ENCODE data around the gene GAS6. TPM values are rescaled to one million over a fixed set of nuclear protein-coding genes. Genes with fewer than 3 reads are reported as not detected.

GAS6 gene
- polyA plus RNA-seq, 4 donors = 23.6 to 57.1 (median 29.3) TPM

GRCh38 chr13:113854238-113855011 lies 9.5 kb downstream of the GAS6 start:
- DNase-seq (ENCODE audit: low read depth in 4 of 4, low spot score in 3 of 4) = no peak

- DNase-seq (ENCODE audit: low read depth in 4 of 4, low spot score in 3 of 4) = no peak
Observed at GRCh38 chr13:113853518-113854237, 10.2 kb downstream of the GAS6 start.

DNA sequence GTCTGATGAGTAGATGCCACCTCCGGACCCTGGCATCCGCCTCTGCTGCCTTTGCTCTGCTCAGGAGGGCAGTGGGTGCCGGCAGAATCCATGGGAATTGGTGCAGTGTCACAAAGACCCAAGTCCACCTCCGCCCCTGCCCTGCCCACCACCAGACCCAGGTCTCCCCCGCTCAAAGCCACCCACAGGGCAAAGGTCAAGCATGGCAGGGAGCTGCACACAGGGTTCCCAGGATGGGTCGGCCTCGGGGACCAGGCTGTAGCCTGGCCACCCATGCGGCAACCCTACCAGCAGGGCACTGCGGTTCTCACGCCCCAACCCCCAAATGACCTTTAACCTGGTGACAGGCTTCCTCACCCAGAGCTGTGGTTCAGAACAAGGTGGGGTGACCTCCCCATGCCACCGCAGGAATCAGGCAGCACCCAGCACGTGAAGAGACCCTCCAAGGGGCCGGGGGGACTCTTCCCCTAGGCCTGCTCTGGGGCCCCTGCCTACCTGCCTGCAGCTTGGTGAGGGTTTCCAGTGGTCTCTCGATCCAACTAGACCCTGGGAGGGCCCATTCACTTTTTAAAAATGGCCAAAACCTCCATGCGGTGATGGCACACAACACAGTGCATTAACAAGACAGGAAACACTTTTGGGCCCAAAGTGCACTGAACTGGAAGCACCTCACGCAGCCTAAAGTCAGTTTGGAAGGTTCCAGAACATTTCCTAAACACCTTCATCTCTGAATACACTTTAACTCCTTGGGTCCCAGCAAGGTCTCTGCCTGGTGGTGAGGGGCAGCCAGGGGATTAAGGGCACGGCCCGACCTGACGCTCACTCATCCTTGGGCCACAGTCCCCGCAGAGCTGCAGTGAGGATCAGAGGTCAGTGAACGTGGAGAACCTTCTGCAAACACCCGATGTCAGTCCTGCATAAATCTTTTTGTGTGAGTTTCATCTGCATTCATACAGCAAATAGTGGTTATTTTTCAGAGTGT lies 11.0 kb downstream of the GAS6 start:
- DNase-seq (ENCODE audit: low read depth in 4 of 4, low spot score in 3 of 4) = no peak

DNA sequence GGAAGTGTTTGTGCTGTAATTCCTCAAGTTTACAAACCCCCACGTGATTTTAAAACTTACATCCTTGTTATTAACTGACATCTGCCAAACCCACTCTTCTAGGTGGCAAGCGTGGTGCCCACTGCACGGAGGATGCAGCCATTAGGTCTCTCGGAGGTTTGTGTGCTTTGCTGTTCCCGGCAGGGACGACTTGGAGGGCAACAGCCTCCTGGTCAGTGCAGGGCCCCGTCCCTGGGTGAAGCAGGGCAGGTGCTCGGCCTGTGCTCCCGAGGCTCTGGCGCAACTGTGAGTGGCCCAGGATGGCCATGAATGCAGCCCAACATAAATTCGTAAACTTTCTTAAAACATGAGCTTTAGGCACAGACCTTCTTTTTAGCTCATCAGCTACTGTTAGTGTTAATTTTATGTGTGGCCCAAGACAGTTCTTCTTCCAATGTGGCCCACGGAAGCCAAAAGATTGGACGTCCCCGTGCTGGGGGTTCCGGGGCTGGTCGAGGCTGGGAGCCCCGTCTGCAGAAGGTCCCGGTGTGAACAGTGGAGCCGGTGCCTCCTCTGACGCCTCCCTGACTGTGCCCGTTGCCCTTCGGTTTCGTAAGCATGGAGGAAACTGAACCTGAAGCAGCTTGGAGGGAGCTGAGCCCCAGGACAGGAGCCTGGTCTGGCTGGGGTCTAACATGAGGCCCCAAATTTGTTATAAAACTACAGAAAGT lies 11.9 kb downstream of the GAS6 start:
- DNase-seq (ENCODE audit: low read depth in 4 of 4, low spot score in 3 of 4) = no peak

- DNase-seq (ENCODE audit: low read depth in 4 of 4, low spot score in 3 of 4) = no peak
Observed at GRCh38 chr13:113851480-113851803, 12.4 kb downstream of the GAS6 start.

DNA sequence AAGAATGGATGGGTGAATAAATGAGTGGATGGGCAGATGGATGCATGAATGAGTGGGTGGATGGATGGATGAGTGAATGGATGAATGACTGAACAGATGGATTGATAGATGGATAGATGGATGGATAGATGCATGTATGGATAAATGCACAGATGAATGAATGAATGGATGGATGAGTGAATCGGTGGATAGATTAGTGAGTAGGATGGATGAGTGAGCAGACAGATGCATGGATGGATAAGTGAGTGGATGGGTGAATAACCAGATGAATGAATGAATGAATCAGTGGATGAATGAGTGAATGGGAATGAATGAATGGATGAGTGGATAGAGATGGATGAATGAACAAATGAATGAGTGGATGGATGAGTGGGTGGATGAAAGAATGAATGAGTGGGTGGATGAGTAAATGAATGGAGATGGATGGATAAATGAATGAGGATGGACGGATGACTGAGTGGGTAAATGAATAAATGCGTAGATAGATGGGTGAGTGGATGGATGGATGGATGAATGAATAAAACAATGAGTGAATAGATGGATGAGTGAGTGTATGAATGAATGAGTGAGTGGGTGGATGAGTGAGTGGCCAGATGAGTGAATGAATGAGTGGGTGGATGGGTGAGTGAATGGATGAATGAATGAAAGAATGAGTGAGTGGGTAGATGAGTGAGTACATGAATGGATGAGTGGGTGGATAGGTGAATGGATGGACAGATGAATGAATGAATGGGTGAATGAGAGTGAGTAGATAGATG lies 13.0 kb downstream of the GAS6 start:
- no peak for DNase-seq (ENCODE audit: low read depth in 4 of 4, low spot score in 3 of 4)

DNA sequence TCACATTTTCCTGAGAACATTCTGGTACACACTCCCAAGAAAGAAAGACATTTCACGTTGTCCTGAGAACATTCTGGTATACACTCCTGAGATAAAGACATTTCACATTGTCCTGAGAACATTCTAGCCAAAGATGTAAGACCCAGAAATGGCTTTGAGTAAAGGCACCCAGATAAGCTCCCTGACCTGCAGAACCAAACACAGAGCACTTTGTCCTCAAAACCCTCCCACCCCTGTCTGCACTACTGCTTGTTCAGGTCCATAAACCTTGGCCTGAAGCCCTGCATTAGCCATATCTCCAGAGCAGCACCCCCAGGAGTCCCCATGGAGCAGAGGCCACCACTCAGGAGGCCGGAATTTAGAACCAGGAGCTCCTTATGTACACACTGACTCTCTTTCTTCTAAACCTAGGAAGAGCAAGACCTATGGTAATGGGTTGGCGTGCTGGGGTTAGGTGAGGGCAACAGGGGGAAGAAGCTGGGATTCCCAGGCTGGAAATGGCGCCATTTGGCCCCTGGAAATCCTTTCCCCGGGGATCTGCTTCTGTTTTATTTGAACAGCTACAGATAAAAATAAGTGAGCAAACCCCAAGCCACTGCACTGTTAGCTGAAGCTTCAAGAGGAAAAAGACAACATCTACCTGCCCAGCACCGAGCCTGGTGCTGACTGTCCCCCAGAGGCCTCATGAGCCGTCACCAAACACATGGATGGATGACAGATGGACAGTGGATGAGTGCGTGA lies 13.7 kb downstream of the GAS6 start:
- DNase-seq (ENCODE audit: low read depth in 4 of 4, low spot score in 3 of 4) = no peak

- no peak for DNase-seq (ENCODE audit: low read depth in 4 of 4, low spot score in 3 of 4)
Observed at GRCh38 chr13:113849546-113849945, 14.3 kb downstream of the GAS6 start.

DNA sequence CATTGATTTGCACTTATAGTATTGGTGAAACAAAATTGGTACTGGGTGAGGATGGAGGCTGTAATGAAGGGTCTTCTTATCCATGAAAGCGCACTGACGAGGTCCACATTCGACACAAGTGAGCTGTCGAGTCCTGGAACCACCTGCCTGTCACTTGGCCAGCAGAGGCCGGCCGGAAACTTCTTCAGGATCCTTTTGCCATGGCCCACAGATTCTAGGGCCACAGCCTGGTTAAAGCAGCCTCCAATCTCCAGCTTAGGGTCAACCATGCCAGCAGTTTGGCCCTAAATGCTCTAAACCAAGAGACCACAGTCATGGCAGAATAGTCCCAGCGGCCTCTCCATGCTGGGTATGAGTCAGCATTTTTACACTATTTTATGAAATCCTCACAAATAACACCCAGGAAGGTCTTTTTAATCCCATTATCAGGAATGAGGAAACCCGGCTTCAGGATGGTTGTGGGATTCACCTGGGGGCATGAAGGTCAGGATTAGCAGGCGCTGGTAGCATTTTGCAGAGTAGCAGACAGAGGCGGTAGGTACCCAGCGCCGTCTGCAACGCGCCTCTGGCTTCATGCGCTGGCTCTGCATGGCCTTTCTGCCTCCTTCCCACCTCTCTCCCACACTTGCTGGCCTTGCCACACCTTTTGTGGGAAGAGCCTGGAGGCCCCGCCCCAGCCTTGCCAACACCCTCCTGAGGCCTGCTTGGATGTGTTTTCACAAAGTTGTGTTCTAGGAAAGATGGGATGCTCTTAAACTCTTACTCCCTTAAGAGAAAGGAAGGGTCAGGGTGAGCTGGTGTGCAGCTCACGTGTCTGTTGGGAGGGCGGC lies 15.2 kb downstream of the GAS6 start:
- DNase-seq (ENCODE audit: low read depth in 4 of 4, low spot score in 3 of 4) = no peak

DNA sequence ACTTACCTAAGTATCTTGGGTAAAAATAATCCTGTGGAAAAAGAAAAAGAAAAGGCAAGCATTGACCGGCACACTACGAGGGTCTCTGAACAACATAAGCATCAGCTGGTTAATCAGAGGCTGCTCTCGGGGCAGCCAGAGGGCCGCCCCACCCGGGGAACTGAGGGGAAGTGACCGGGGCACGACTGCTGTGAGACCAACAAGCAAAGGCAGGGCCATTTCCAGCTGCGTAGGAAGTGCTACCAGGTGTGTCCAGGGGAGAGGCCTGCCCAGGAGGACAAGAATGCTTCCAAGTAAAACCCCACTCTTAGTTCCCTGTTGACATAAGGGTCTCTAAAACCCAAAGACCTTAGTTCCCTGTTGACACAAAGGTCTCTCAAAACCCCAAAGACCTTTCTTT lies 15.9 kb downstream of the GAS6 start:
- DNase-seq (ENCODE audit: low read depth in 4 of 4, low spot score in 3 of 4) = no peak

DNA sequence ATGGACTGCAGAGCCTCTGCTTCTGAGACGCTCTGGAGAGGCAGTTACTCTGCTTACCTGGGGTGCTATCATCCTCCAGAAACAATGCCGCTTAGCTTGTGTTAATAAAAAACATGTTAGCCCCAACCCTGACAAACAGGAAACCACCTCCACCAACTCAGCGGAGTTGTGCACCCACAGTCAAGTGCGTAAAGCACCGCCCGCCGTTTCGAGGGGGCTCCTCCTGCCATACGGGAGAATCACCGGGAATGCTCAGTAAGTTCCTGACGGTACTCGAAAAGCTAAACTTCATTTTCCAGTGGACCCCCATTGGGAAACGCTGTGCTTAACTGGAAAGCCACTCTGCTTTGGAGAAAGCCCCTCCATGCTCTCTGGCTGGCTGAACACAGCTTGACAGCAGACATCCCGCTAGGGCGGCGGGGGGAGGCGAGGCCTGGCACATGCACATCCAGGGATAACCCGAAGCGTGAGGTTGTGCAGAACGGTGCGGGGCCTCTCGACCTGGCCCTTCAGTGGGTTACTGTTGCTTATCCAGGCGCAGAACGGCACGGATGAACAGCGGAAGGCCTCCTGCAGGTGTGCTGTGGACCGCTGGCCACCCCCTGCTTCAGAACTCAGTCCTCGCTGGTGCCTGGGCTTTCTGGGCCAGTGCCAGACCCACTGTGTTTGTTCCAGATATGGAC lies 17.1 kb downstream of the GAS6 start:
- DNase-seq (ENCODE audit: low read depth in 4 of 4, low spot score in 3 of 4) = no peak

DNA sequence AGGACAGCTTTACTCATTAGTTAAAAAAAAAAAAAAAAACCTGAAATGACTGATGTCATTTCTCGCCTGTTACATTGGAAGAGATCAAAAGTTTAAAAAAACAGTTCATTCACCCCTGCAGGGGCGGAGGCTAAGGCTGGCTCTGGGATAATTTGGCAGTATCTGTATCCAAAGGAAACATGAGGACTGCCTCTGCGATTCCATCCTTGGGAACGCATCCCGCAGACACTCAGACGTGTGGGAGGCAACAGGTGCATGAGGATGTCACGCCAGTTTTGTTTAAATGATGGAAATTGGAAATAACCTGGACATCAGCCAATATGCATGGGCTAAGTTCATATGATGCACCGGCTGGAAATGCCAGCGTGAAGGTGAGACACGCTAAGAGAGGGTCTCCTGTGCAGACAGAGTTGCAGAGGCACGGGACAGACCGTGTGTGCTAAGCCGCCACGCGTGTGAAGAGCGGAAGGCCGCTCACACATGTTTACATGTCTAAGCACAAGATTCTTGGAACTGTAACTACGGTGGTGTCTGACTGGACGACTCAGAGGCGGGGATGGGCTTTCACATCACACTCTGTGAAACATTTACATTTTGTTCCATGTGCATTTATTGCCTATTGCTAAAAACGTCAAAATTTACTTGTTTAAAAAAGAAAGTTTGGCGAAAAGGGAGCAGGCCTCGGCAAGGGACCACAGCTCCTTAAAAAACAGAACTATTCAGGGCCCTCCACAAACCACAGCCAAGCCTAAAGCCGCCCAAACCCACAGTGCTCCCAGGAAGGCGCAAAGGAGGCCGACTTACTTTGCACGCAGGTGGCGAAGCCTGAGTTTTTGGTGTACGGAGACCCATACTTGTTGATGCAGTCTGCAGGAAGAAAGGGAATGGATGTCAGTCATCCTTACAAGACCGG lies 17.9 kb downstream of the GAS6 start:
- DNase-seq (ENCODE audit: low read depth in 4 of 4, low spot score in 3 of 4) = no peak

GRCh38 chr13:113845055-113845454 lies 18.8 kb downstream of the GAS6 start:
- DNase-seq (ENCODE audit: low read depth in 4 of 4, low spot score in 3 of 4) = no peak

- no peak for DNase-seq (ENCODE audit: low read depth in 4 of 4, low spot score in 3 of 4)
Observed at GRCh38 chr13:113843864-113844556, 19.9 kb downstream of the GAS6 start.

- DNase-seq (ENCODE audit: low read depth in 4 of 4, low spot score in 3 of 4) = no peak
Observed at GRCh38 chr13:113843063-113843654, 20.7 kb downstream of the GAS6 start.

All from left renal pelvis (tissue), 4 donors.